DMS153 (cell line): ENCODE data around the gene MAN1C1.
"Not testable (repeated sequence)": the region's sequence is repeated elsewhere in the genome, so short reads cannot be mapped to it uniquely, and the experiment has no call there.

Source experiments
- DNase-seq: peaks from one replicate; lab custom pipeline; 2025; lab: John Stamatoyannopoulos, UW

Gene MAN1C1

DNA sequence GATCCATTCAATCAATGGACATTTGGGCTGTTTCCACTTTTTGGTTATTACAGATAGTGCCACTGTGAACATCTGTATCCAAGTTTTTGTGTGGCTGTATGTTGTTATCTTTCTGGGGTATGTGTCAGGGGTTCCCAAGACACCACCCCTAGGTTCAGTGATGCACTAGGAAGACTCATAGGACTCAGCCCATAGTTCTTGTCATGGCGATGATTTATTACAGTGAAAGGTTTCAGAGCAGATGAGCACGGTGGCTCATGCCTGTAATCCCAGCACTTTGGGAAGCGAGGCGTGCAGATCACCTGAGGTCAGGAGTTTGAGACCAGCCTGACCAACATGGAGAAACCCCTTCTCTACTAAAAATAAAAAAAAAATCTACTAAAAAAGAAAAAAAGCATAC lies 64.1 kb downstream of the MAN1C1 start:
- no peak for DNase-seq

DNA sequence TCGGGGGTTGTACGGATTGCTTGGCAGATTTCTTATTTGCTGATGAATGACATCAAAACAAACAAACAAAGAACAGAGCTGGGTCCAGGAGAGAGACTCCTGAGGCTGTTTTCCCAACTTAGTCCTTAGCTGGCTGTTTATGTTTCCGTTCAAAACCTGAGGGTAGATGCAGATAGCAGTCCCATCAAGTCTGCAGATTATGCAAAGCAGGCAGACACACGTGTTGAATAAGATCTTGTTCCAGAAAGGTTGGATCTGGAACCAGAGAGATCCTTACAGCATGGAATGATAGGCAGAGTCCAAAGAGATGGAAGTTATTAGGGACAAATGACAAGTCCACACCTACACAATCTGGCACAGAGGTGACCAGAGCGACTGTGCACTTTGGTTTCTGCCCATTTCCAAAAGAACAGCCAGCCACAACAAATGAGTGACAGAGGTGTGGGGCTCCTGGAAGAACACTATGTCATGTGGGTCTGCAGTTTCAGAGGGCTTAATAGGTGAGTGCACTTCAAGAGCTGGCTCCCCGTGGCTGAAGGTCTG lies 65.5 kb downstream of the MAN1C1 start:
- DNase-seq, result no peak

- DNase-seq, result no peak
Observed at GRCh38 chr1:25683177-25683576, 66.6 kb downstream of the MAN1C1 start.

- no peak for DNase-seq
Observed at GRCh38 chr1:25683731-25684130, 67.1 kb downstream of the MAN1C1 start.

GRCh38 chr1:25684216-25684965 lies 67.8 kb downstream of the MAN1C1 start:
- DNase-seq, result no peak

DNA sequence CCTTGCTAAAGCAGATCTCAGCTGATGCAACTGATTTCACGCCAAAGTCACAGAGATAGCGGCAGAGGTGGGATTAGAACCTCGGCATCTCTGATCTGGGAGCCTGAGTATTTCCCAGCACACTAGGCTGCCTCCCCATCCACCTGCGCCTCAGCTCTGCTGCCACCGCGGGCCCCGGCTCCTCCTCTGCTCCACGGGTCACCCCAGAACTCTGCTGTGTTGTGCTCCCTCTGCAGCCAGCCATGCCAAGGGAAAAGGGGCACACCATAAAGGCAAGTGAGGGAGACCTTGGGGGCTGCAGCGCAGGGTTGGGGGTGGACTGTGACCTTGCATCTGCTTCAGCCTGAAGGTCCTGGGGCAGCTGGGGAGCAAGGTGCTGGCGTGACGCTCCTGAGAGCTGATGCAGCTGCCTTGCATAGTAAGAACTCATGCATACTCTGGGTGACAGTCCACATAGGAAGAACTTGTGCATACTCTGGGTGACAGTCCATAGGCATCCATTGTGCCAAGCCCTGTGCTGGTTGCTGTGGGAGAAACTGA lies 68.7 kb downstream of the MAN1C1 start:
- no peak for DNase-seq

GRCh38 chr1:25685938-25686665 lies 69.5 kb downstream of the MAN1C1 start:
- no peak for DNase-seq

GRCh38 chr1:25687221-25688017 lies 70.8 kb downstream of the MAN1C1 start:
- no peak for DNase-seq

- peak; percentile 85 for DNase-seq
Observed at GRCh38 chr1:25688390-25689119, 72.0 kb downstream of the MAN1C1 start.

DNA sequence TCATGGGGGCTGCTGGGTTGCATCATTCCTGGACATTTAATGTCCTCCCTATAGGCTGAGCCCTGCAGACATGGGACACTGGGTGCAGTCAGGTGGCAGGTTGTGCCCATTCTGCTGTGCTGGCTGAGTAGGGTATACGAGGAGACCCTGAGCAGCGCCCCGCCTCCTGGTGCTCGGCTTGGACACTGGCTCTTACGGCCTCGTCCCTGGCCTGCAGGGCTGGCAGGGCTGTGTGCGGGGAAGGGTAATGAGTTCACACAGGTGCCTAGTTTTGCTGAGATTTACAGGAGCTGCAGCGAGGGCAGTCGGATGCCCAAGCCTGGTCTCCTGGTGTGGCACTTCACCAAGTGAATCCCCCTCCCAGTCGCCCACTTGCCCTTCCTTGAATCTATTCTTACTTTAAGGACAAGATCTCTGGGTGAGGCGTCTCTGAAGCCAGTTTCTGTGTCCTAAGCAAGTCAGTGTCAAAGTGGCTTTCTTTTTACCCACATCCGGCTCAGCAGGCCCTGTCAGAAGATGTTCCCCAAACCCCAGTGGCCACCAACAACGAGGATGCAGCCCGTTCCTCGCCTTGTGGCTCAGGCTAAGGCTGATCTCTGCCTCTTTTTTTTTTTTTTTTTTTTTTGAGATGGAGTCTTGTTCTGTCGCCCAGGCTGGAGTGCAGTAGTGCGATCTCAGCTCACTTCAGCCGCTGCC lies 73.2 kb downstream of the MAN1C1 start:
- DNase-seq, result no peak

DNA sequence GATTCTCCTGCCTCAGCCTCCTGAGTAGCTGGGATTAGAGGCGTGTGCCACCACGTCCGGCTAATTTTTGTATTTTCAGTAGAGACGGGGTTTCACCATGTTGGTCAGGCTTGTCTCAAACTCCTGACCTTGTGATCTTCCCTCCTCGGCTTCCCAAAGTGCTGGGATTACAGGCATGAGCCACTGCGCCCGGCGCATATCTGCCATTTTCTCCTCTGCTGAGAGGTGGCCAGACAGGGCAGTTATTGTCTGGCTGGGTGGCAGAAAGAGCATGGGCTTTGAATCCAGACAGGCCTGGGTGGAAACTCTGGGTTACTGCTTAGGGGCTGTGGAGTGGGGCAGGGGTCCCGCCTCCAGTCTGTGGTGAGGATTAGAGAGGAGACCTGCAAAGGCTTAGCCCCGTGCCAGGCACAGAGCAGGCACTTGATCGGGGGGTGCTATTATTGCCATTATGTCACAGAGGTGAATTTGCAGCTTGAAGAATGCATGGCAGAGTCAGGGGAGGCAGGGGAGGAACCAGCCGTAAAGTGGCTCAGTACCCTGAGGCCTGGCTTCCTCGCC lies 73.9 kb downstream of the MAN1C1 start:
- no peak for DNase-seq

DNA sequence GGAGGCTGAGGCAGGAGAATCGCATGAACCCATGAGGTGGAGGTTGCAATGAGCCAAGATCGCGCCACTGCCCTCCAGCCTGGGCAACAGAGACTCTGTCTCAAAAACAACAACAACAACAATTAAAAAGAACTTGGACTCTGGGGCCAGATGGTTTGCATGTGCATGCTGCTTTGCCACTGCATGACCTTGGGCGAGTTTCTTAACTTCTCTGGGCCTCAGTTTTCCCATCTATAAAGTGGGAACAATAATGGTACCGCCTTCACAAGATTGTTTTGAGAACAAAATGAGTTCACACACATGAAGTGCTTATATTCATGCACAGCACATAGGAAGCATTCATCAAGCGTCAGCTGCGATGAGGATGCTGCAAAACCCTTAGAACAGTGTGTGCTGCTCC lies 74.6 kb downstream of the MAN1C1 start:
- no peak for DNase-seq

GRCh38 chr1:25692560-25692959 lies 76.0 kb downstream of the MAN1C1 start:
- DNase-seq, result peak; percentile 19

- no peak for DNase-seq
Observed at GRCh38 chr1:25694167-25695007, 77.8 kb downstream of the MAN1C1 start.

- no peak for DNase-seq
Observed at GRCh38 chr1:25695090-25695770, 78.6 kb downstream of the MAN1C1 start.

DNA sequence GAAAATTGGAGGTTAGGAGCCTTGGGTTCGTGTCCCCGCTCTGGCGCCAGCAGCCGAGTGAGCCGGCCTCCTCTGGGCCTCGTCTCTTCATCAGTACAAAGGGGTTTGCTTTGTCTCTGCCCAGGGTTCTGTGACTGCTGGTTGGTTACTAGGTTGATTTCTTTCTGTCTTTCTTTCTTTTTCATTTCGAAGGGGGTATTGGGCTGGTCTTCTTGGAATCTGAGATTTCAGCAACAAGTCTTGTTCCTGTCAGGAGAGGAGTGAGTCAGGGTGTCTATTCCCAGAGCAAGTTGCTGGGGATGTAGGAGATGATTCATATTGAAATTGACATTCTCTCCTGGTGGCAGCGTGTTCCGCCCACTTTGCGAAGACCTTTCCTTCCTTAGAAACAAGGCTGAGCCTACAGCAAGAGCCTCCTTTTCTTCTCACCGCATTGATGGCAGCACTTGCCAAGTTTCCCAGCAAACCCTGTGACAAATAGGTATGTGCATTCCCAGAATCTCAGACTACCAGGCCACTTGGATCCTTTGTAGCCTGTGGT lies 79.2 kb downstream of the MAN1C1 start:
- DNase-seq, result no peak

DNA sequence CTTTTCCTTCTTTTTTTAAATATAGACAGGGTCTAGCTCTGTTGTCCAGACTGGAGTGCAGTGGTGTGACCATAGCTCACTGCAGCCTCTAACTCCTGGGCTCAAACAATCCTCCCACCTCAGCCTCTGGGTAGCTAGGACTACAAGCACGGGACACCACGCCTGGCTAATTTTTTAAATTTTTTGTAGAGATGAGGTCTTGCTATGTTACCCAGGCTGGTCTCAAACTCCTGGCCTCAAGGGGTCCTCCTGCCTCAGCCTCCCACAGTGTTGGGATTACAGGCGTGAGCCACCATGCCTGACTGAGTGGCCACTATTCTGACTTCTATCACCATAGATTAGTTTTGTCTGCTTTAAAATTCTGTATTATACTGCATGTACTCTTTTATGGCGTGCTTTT lies 80.1 kb downstream of the MAN1C1 start:
- not testable (repeated sequence) for DNase-seq

GRCh38 chr1:25697435-25698217 lies 81.0 kb downstream of the MAN1C1 start:
- no peak for DNase-seq
